Smooth muscle cell (in vitro differentiated cells): ENCODE measurements around the gene ADD3. TPM values are rescaled to one million over a fixed set of nuclear protein-coding genes. Genes with fewer than 3 reads are reported as not detected.
"Not testable (repeated sequence)": the region's sequence is repeated elsewhere in the genome, so short reads cannot be mapped to it uniquely, and the experiment has no call there.

ENCODE experiments used
- DNase-seq: peaks from one replicate; lab custom pipeline; 2025; ENCODE audit not compliant: unreplicated experiment; lab: John Stamatoyannopoulos, UW
- H2AFZ ChIP-seq: fragments of 200-600 bp; sonication (generic); 2 replicates; pipeline ENCODE4 v1.6.0; 2016; ENCODE audit warnings: antibody characterized with exemption, low read depth, mild to moderate bottlenecking
- H3F3A ChIP-seq: fragments of 200-600 bp; sonication (generic); 2 replicates; pipeline ENCODE4 v1.6.0; 2017; ENCODE audit warnings: antibody characterized with exemption, low read depth
- H3K27ac ChIP-seq: fragments of 200-600 bp; sonication (generic); 2 replicates; pipeline ENCODE4 v1.5.1; 2016; ENCODE audit warnings: low read depth, mild to moderate bottlenecking
- H3K27me3 ChIP-seq: fragments of 200-600 bp; sonication (generic); 2 replicates; pipeline ENCODE4 v1.6.1; 2016; ENCODE audit warnings: low read depth, mild to moderate bottlenecking
- H3K36me3 ChIP-seq: fragments of 200-600 bp; sonication (generic); 2 replicates; pipeline ENCODE4 v1.5.1; 2016; ENCODE audit warnings: low read depth
- H3K4me1 ChIP-seq: fragments of 200-600 bp; sonication (generic); 2 replicates; pipeline ENCODE4 v1.5.1; 2016; ENCODE audit warnings: low read depth
- H3K4me2 ChIP-seq: fragments of 200-600 bp; sonication (generic); 2 replicates; pipeline ENCODE4 v1.6.0; 2016; ENCODE audit warnings: mild to moderate bottlenecking
- H3K4me3 ChIP-seq: fragments of 200-600 bp; sonication (generic); 2 replicates; pipeline ENCODE4 v1.5.1; 2016; ENCODE audit warnings: mild to moderate bottlenecking
- H3K79me2 ChIP-seq: fragments of 200-600 bp; sonication (generic); 2 replicates; pipeline ENCODE4 v1.6.0; 2016; ENCODE audit warnings: low read depth, mild to moderate bottlenecking
- H3K9ac ChIP-seq: fragments of 200-600 bp; sonication (generic); 2 replicates; pipeline ENCODE4 v1.6.0; 2016; ENCODE audit warnings: low read depth
- H3K9me3 ChIP-seq: fragments of 200-600 bp; sonication (generic); replicated peaks from 2 replicates; pipeline ENCODE4 v1.5.1; 2016; ENCODE audit warnings: low read depth
- H4K20me1 ChIP-seq: fragments of 200-600 bp; sonication (generic); 2 replicates; pipeline ENCODE4 v1.6.0; 2016; ENCODE audit warnings: low read depth
- CTCF ChIP-seq: fragments of 200-600 bp; sonication (generic); IDR thresholded peaks from 2 replicates; pipeline ENCODE4 v1.5.1; 2017; ENCODE audit warnings: borderline replicate concordance, mild to moderate bottlenecking, antibody characterized with exemption; ENCODE audit not compliant: insufficient read depth, poor library complexity, severe bottlenecking
- WGBS: methylation state at CpG from one replicate; pipeline ENCODE4 v1.1.7; 2016; ENCODE audit warnings: low lambda C conversion rate; 5-methylcytosine and 5-hydroxymethylcytosine counted together
- polyA plus RNA-seq: library from polyadenylated mRNA; unstranded; fragments of >200 nt; fragmentation: Nextera tagmentation; extraction: Ambion mirVana; gene quantifications from 2 replicates; pipeline ENCODE4 v1.2.1, GENCODE V29; 2016
- total RNA-seq: library from RNA; depleted of rRNA; stranded (reverse); fragments of >200 nt; gene quantifications from 2 replicates; pipeline ENCODE4 v1.2.3, GENCODE V29; 2014

ADD3 gene
- total and polyA plus RNA-seq, 2 experiments from 2014 or later, result 75.0 to 155 TPM

GRCh38 chr10:110048781-110049180 lies 41.0 kb downstream of the ADD3 start:
- WGBS, result 100% methylated on average over 1 of the region's 1 CpG
- H3K4me1 ChIP-seq, result no peaks in the 10 kb centered on the region
- no peaks in the 10 kb centered on the region for H3K36me3 ChIP-seq
- DNase-seq, result no peak
- H3K27ac ChIP-seq, result no peak overlapping the region
- H3K79me2 ChIP-seq, result peaks cover 89% of the 10 kb centered on the region
- peaks cover 45% of the 10 kb centered on the region for H4K20me1 ChIP-seq
- no peak overlapping the region for H3K9ac ChIP-seq
- H3K4me3 ChIP-seq, result no peak overlapping the region
- no peak overlapping the region for H3K4me2 ChIP-seq
- no peaks in the 10 kb centered on the region for H3F3A ChIP-seq
- H3K9me3 ChIP-seq, result no peaks in the 10 kb centered on the region
- no peak overlapping the region for H2AFZ ChIP-seq
- no peak for TF ChIP-seq CTCF
- no peaks in the 10 kb centered on the region for H3K27me3 ChIP-seq

GRCh38 chr10:110049889-110050591 lies 42.3 kb downstream of the ADD3 start:
- WGBS, result 97% methylated on average over 6 of the region's 7 CpGs
- not testable (repeated sequence) for H3F3A ChIP-seq, H3K9ac ChIP-seq, H3K4me1 ChIP-seq, DNase-seq, H3K4me2 ChIP-seq, H3K9me3 ChIP-seq, H2AFZ ChIP-seq, H3K27me3 ChIP-seq, H3K36me3 ChIP-seq, H3K27ac ChIP-seq, H3K4me3 ChIP-seq
- Histone ChIP-seq H4K20me1 (peaks cover 54% of the 10 kb centered on the region), H3K79me2 (peaks cover 86% of the 10 kb centered on the region)

GRCh38 chr10:110051487-110051886 lies 43.7 kb downstream of the ADD3 start:
- no peak overlapping the region for H3K27ac ChIP-seq
- no peaks in the 10 kb centered on the region for H3K27me3 ChIP-seq
- H3K9me3 ChIP-seq, result no peaks in the 10 kb centered on the region
- H3K4me1 ChIP-seq, result peaks cover 9% of the 10 kb centered on the region
- no peak for DNase-seq
- no peak overlapping the region for H3K4me2 ChIP-seq
- no peaks in the 10 kb centered on the region for H3K36me3 ChIP-seq
- no peak overlapping the region for H2AFZ ChIP-seq
- H3K9ac ChIP-seq, result no peak overlapping the region
- peaks cover 4% of the 10 kb centered on the region for H3F3A ChIP-seq
- WGBS, result 93% methylated on average over 2 of the region's 2 CpGs
- H3K4me3 ChIP-seq, result no peak overlapping the region
- TF ChIP-seq CTCF, result no peak
- peaks cover 85% of the 10 kb centered on the region for H3K79me2 ChIP-seq
- peaks cover 58% of the 10 kb centered on the region for H4K20me1 ChIP-seq

- no peak overlapping the region for H3K4me3 ChIP-seq
- H3K9me3 ChIP-seq, result no peaks in the 10 kb centered on the region
- peaks cover 80% of the 10 kb centered on the region for H3K79me2 ChIP-seq
- H3K4me1 ChIP-seq, result peaks cover 15% of the 10 kb centered on the region
- no peak for TF ChIP-seq CTCF
- H4K20me1 ChIP-seq, result peaks cover 71% of the 10 kb centered on the region
- no peak overlapping the region for H2AFZ ChIP-seq
- H3K9ac ChIP-seq, result no peak overlapping the region
- no peak overlapping the region for H3K4me2 ChIP-seq
- H3F3A ChIP-seq, result peaks cover 10% of the 10 kb centered on the region
- no peaks in the 10 kb centered on the region for H3K36me3 ChIP-seq
- H3K27ac ChIP-seq, result no peak overlapping the region
- no peaks in the 10 kb centered on the region for H3K27me3 ChIP-seq
- DNase-seq, result no peak
Measured at GRCh38 chr10:110052916-110053315, 45.1 kb downstream of the ADD3 start.
